SK-N-SH treated with all-trans-retinoic acid at 6 μM for 48 hours (cell line): Measurements from ENCODE around the gene MYOCD.

Source experiments
- ATAC-seq: fragments of 200-7000 bp; cut with Tn5 transposase; 3 replicates; pipeline ENCODE4 v1.9.1; 2020; ENCODE audit warnings: mild to moderate bottlenecking, moderate library complexity
- ARNTL ChIP-seq: fragments of 450-650 bp; formaldehyde crosslinking; IDR thresholded peaks from 2 replicates; pipeline ENCODE4 v1.5.0; 2020; ENCODE audit warnings: low read depth, mild to moderate bottlenecking, moderate library complexity, borderline replicate concordance
- BACH2 ChIP-seq: fragments of 250-450 bp; sonication (Bioruptor Pico); IDR thresholded peaks from 2 replicates; pipeline ENCODE4 v1.9.0; 2021; ENCODE audit warnings: mild to moderate bottlenecking, borderline replicate concordance
- CSDC2 ChIP-seq: fragments of 250-450 bp; sonication (Bioruptor Pico); IDR thresholded peaks from 2 replicates; pipeline ENCODE4 v1.5.0; 2020; ENCODE audit warnings: mild to moderate bottlenecking, moderate library complexity
- CSRNP3 ChIP-seq: fragments of 250-450 bp; sonication (Bioruptor Pico); IDR thresholded peaks from 2 replicates; pipeline ENCODE4 v1.5.1; 2021; ENCODE audit warnings: mild to moderate bottlenecking, moderate library complexity
- ESRRG ChIP-seq: fragments of 250-450 bp; sonication (Bioruptor Pico); IDR thresholded peaks from 2 replicates; pipeline ENCODE4 v1.6.1; 2021; ENCODE audit warnings: mild to moderate bottlenecking
- GLIS3 ChIP-seq: fragments of 250-450 bp; sonication (Bioruptor Pico); IDR thresholded peaks from 2 replicates; pipeline ENCODE4 v1.5.0; 2020; ENCODE audit warnings: mild to moderate bottlenecking, moderate library complexity
- ISL1 ChIP-seq: fragments of 250-450 bp; sonication (Bioruptor Pico); IDR thresholded peaks from 2 replicates; pipeline ENCODE4 v2.1.2; 2022; ENCODE audit warnings: mild to moderate bottlenecking, moderate library complexity
- OSR1 ChIP-seq: fragments of 250-450 bp; sonication (Bioruptor Pico); IDR thresholded peaks from 2 replicates; pipeline ENCODE4 v1.8.0; 2022; ENCODE audit warnings: moderate library complexity, mild to moderate bottlenecking, inconsistent platforms
- PATZ1 ChIP-seq: fragments of 250-450 bp; sonication (Bioruptor Pico); IDR thresholded peaks from 2 replicates; pipeline ENCODE4 v1.8.0; 2020; ENCODE audit warnings: mild to moderate bottlenecking, moderate library complexity, borderline replicate concordance
- PPARA ChIP-seq: fragments of 250-450 bp; sonication (Bioruptor Pico); IDR thresholded peaks from 2 replicates; pipeline ENCODE4 v1.5.0; 2020; ENCODE audit warnings: mild to moderate bottlenecking, borderline replicate concordance
- RARB ChIP-seq: fragments of 250-450 bp; sonication (Bioruptor Pico); IDR thresholded peaks from 2 replicates; pipeline ENCODE4 v1.8.0; 2021; ENCODE audit warnings: mild to moderate bottlenecking, moderate library complexity
- SNAI2 ChIP-seq: fragments of 250-450 bp; sonication (Bioruptor Pico); IDR thresholded peaks from 2 replicates; pipeline ENCODE4 v1.5.0; 2020; ENCODE audit warnings: mild to moderate bottlenecking, moderate library complexity
- TCF4 ChIP-seq: fragments of 250-450 bp; sonication (Bioruptor Pico); IDR thresholded peaks from 2 replicates; pipeline ENCODE4 v1.8.0; 2021; ENCODE audit warnings: mild to moderate bottlenecking, moderate library complexity, borderline replicate concordance
- TOX ChIP-seq: fragments of 250-450 bp; sonication (Bioruptor Pico); IDR thresholded peaks from 2 replicates; pipeline ENCODE4 v1.8.0; 2021; ENCODE audit warnings: mild to moderate bottlenecking, moderate library complexity, borderline replicate concordance
- TSHZ2 ChIP-seq: fragments of 250-450 bp; sonication (Bioruptor Pico); IDR thresholded peaks from 2 replicates; pipeline ENCODE4 v1.5.0; 2020; ENCODE audit warnings: mild to moderate bottlenecking, moderate library complexity
- ZC3H10 ChIP-seq: fragments of 250-450 bp; sonication (Bioruptor Pico); IDR thresholded peaks from 2 replicates; pipeline ENCODE4 v1.5.1; 2021; ENCODE audit warnings: mild to moderate bottlenecking, moderate library complexity
- ZFP3 ChIP-seq: fragments of 250-450 bp; sonication (Bioruptor Pico); IDR thresholded peaks from 2 replicates; pipeline ENCODE4 v1.5.0; 2020; ENCODE audit warnings: mild to moderate bottlenecking, moderate library complexity
- ZFP30 ChIP-seq: fragments of 450-650 bp; formaldehyde crosslinking; IDR thresholded peaks from 2 replicates; pipeline ENCODE4 v1.5.0; 2022; ENCODE audit warnings: mild to moderate bottlenecking, moderate library complexity
- ZNF565 ChIP-seq: fragments of 450-650 bp; formaldehyde crosslinking; conservative IDR thresholded peaks from 2 replicates; pipeline ENCODE4 v1.5.0; 2020; ENCODE audit warnings: low read depth, mild to moderate bottlenecking, moderate library complexity
- ZNF70 ChIP-seq: fragments of 450-650 bp; formaldehyde crosslinking; IDR thresholded peaks from 2 replicates; pipeline ENCODE4 v1.5.0; 2020; ENCODE audit warnings: mild to moderate bottlenecking, moderate library complexity
- ZNF8 ChIP-seq: fragments of 450-650 bp; formaldehyde crosslinking; IDR thresholded peaks from 2 replicates; pipeline ENCODE4 v1.5.0; 2020; ENCODE audit warnings: mild to moderate bottlenecking, moderate library complexity
- TF ChIP-seq, protein P1 (sequence below): fragments of 250-450 bp; sonication (Bioruptor Pico); IDR thresholded peaks from 2 replicates; pipeline ENCODE4 v1.5.1; 2020; ENCODE audit warnings: low read depth, mild to moderate bottlenecking, moderate library complexity

Gene MYOCD

GRCh38 chr17:12765548-12765947, 99.9 kb downstream of the MYOCD start:
- ATAC-seq = no peak
- no peak for TF ChIP-seq PPARA (CRISPR knock-in tag)
- TF ChIP-seq OSR1 (CRISPR knock-in tag) = no peak
- no peak for TF ChIP-seq BACH2 (CRISPR knock-in tag)
- no peak for TF ChIP-seq TOX (CRISPR knock-in tag)
- TF ChIP-seq ARNTL (CRISPR knock-in tag) = no peak

GRCh38 chr17:12768255-12768654, 102.6 kb downstream of the MYOCD start:
- ATAC-seq = no peak
- TF ChIP-seq OSR1 (CRISPR knock-in tag) = no peak
- no peak for TF ChIP-seq ESRRG (CRISPR knock-in tag)
- TF ChIP-seq ZNF565 (CRISPR knock-in tag) = no peak
- TF ChIP-seq, protein P1, sequence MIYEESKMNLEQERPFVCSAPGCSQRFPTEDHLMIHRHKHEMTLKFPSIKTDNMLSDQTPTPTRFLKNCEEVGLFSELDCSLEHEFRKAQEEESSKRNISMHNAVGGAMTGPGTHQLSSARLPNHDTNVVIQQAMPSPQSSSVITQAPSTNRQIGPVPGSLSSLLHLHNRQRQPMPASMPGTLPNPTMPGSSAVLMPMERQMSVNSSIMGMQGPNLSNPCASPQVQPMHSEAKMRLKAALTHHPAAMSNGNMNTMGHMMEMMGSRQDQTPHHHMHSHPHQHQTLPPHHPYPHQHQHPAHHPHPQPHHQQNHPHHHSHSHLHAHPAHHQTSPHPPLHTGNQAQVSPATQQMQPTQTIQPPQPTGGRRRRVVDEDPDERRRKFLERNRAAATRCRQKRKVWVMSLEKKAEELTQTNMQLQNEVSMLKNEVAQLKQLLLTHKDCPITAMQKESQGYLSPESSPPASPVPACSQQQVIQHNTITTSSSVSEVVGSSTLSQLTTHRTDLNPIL = no peak
- TF ChIP-seq ZFP3 (CRISPR knock-in tag) = no peak
- no peak for TF ChIP-seq SNAI2 (CRISPR knock-in tag)

GRCh38 chr17:12769981-12770380, 104.3 kb downstream of the MYOCD start:
- TF ChIP-seq BACH2 (CRISPR knock-in tag) (no peak), PPARA (CRISPR knock-in tag) (no peak), ZFP30 (CRISPR knock-in tag) (no peak), ISL1 (CRISPR knock-in tag) (no peak), TCF4 (CRISPR knock-in tag) (no peak), CSRNP3 (no peak), ARNTL (CRISPR knock-in tag) (no peak), ZC3H10 (no peak), RARB (CRISPR knock-in tag) (no peak), SNAI2 (CRISPR knock-in tag) (no peak), TSHZ2 (CRISPR knock-in tag) (no peak), GLIS3 (CRISPR knock-in tag) (no peak), ZNF8 (CRISPR knock-in tag) (no peak), PATZ1 (no peak), ZNF70 (CRISPR knock-in tag) (no peak), ZFP3 (CRISPR knock-in tag) (no peak), ZNF565 (CRISPR knock-in tag) (no peak), CSDC2 (CRISPR knock-in tag) (no peak), TOX (CRISPR knock-in tag) (no peak)
- TF ChIP-seq, protein P1 = no peak
- ATAC-seq = no peak
